HG03095 (cell line): ENCODE measurements around the gene ACSM6.

Source experiments
- ATAC-seq: cut with Tn5 transposase; IDR thresholded peaks from one replicate; pipeline ENCODE4 v1.9.1; 2021; ENCODE audit warnings: moderate library complexity; ENCODE audit not compliant: unreplicated experiment

The ACSM6 gene

GRCh38 chr10:95266674-95267095, 72.6 kb downstream of the ACSM6 start:
- no peak for ATAC-seq

GRCh38 chr10:95267251-95267650, 73.2 kb downstream of the ACSM6 start:
- ATAC-seq: no peak

- no peak for ATAC-seq
Measured at GRCh38 chr10:95268438-95268837, 74.4 kb downstream of the ACSM6 start.

GRCh38 chr10:95273393-95274312, 79.6 kb downstream of the ACSM6 start:
- ATAC-seq: no peak

- ATAC-seq: no peak
Measured at GRCh38 chr10:95275726-95276366, 81.8 kb downstream of the ACSM6 start.

GRCh38 chr10:95276367-95277200, 82.5 kb downstream of the ACSM6 start:
- ATAC-seq: no peak

- ATAC-seq: no peak
Measured at GRCh38 chr10:95277201-95277570, 83.1 kb downstream of the ACSM6 start.

- no peak for ATAC-seq
Measured at GRCh38 chr10:95277614-95278013, 83.6 kb downstream of the ACSM6 start.
